Fibroblast of skin of right quadriceps (primary cell): ENCODE data around the gene TTLL10.
"Not testable (repeated sequence)": the region's sequence is repeated elsewhere in the genome, so short reads cannot be mapped to it uniquely, and the experiment has no call there.

ENCODE experiments used
- DNase-seq: peaks from one replicate; pipeline ENCODE4 v3.0.0-alpha.2; 2013

TTLL10 gene

GRCh38 chr1:1141244-1141910 is 32.3 kb upstream of the TTLL10 start:
- DNase-seq, result no peak

GRCh38 chr1:1141911-1142250 is 31.8 kb upstream of the TTLL10 start:
- DNase-seq, result no peak

GRCh38 chr1:1142352-1142751 is 31.3 kb upstream of the TTLL10 start:
- not testable (repeated sequence) for DNase-seq

GRCh38 chr1:1142844-1143243 is 30.8 kb upstream of the TTLL10 start:
- DNase-seq, result no peak

GRCh38 chr1:1143636-1144035 is 30.0 kb upstream of the TTLL10 start:
- no peak for DNase-seq

- DNase-seq, result no peak
Measured at GRCh38 chr1:1144122-1144842, 29.4 kb upstream of the TTLL10 start.

- DNase-seq, result no peak
Measured at GRCh38 chr1:1144843-1145546, 28.7 kb upstream of the TTLL10 start.

- no peak for DNase-seq
Measured at GRCh38 chr1:1145547-1145914, 28.1 kb upstream of the TTLL10 start.

- no peak for DNase-seq
Measured at GRCh38 chr1:1146026-1146425, 27.7 kb upstream of the TTLL10 start.

GRCh38 chr1:1146596-1146995 is 27.1 kb upstream of the TTLL10 start:
- DNase-seq, result no peak

- DNase-seq, result no peak
Measured at GRCh38 chr1:1148061-1148460, 25.6 kb upstream of the TTLL10 start.

GRCh38 chr1:1148569-1148968 is 25.1 kb upstream of the TTLL10 start:
- DNase-seq, result no peak

- no peak for DNase-seq
Measured at GRCh38 chr1:1149416-1149815, 24.3 kb upstream of the TTLL10 start.

GRCh38 chr1:1150100-1150499 is 23.6 kb upstream of the TTLL10 start:
- DNase-seq, result no peak

- DNase-seq, result no peak
Measured at GRCh38 chr1:1151306-1151705, 22.4 kb upstream of the TTLL10 start.

- not testable (repeated sequence) for DNase-seq
Measured at GRCh38 chr1:1152431-1152830, 21.2 kb upstream of the TTLL10 start.

- not testable (repeated sequence) for DNase-seq
Measured at GRCh38 chr1:1153215-1153614, 20.5 kb upstream of the TTLL10 start.

- DNase-seq, result no peak
Measured at GRCh38 chr1:1153874-1154273, 19.8 kb upstream of the TTLL10 start.

GRCh38 chr1:1155258-1155657 is 18.4 kb upstream of the TTLL10 start:
- no peak for DNase-seq

- no peak for DNase-seq
Measured at GRCh38 chr1:1156140-1157032, 17.3 kb upstream of the TTLL10 start.

- no peak for DNase-seq
Measured at GRCh38 chr1:1157033-1157365, 16.7 kb upstream of the TTLL10 start.

GRCh38 chr1:1157426-1157913 is 16.2 kb upstream of the TTLL10 start:
- DNase-seq, result peak; percentile 89
